PC-9 (cell line): Measurements from ENCODE around the gene CAMTA1. TPM values are rescaled to one million over a fixed set of nuclear protein-coding genes. Genes with fewer than 3 reads are reported as not detected.

Source experiments
- BruUV-seq: library from RNA; stranded (reverse); fragments of 400-500 nt; replicated peaks from 2 replicates; lab custom pipeline; 2021; lab: Mats Ljungman, UMichigan
- CTCF ChIA-PET: fragments of 300-600 bp; sonication (Branson Sonifier 250); formaldehyde crosslinking; loops from one replicate; lab custom pipeline; 2022; ENCODE audit warnings: antibody characterized with exemption; lab: Charles Lee
- POLR2A ChIA-PET: fragments of 300-600 bp; sonication (Branson Sonifier 250); formaldehyde crosslinking; loops from one replicate; lab custom pipeline; 2022; ENCODE audit warnings: antibody characterized with exemption; ENCODE audit not compliant: unreplicated experiment; lab: Charles Lee
- DNase-seq, 2 experiments: peaks; one replicate each; pipeline versions ENCODE4 v3.0.0 to v3.0.0-alpha.2; 2015 to 2022; ENCODE audit warnings: mixed read lengths in 1 of 2
- H2AFZ ChIP-seq: fragments of 200-600 bp; sonication (generic); 2 replicates; pipeline ENCODE4 v1.8.1; 2017; ENCODE audit warnings: antibody characterized with exemption
- H3F3A ChIP-seq: fragments of 200-600 bp; sonication (generic); 2 replicates; pipeline ENCODE4 v1.8.1; 2017; ENCODE audit warnings: antibody characterized with exemption, mild to moderate bottlenecking, low read depth; ENCODE audit not compliant: insufficient read depth
- H3K27ac ChIP-seq: fragments of 200-600 bp; sonication (generic); 2 replicates; pipeline ENCODE4 v1.6.1; 2016; ENCODE audit warnings: mixed run types
- H3K27me3 ChIP-seq: fragments of 200-600 bp; sonication (generic); 2 replicates; pipeline ENCODE4 v1.6.1; 2016; ENCODE audit warnings: low read depth, mixed run types; ENCODE audit not compliant: insufficient read depth
- H3K36me3 ChIP-seq: fragments of 200-600 bp; sonication (generic); 2 replicates; pipeline ENCODE4 v1.6.1; 2016; ENCODE audit warnings: low read depth, mixed run types
- H3K4me1 ChIP-seq: fragments of 200-600 bp; sonication (generic); replicated peaks from 2 replicates; pipeline ENCODE4 v1.6.1; 2016; ENCODE audit warnings: mixed run types; ENCODE audit not compliant: insufficient read depth
- H3K4me2 ChIP-seq: fragments of 200-600 bp; sonication (generic); 2 replicates; pipeline ENCODE4 v1.6.1; 2017; ENCODE audit warnings: mixed run types
- H3K4me3 ChIP-seq: fragments of 200-600 bp; sonication (generic); 2 replicates; pipeline ENCODE4 v1.6.1; 2016; ENCODE audit warnings: mixed run types
- H3K79me2 ChIP-seq: fragments of 200-600 bp; sonication (generic); 2 replicates; pipeline ENCODE4 v1.6.1; 2017; ENCODE audit warnings: low read depth, mixed run types
- H3K9me2 ChIP-seq: fragments of 200-600 bp; sonication (generic); 2 replicates; pipeline ENCODE4 v1.8.1; 2017; ENCODE audit warnings: mild to moderate bottlenecking; ENCODE audit not compliant: insufficient read depth
- H3K9me3 ChIP-seq: fragments of 200-600 bp; sonication (generic); 2 replicates; pipeline ENCODE4 v1.8.1; 2016; ENCODE audit warnings: low read depth; ENCODE audit not compliant: insufficient read depth
- H4K20me1 ChIP-seq: fragments of 200-600 bp; sonication (generic); 2 replicates; pipeline ENCODE4 v1.8.1; 2017; ENCODE audit not compliant: insufficient read depth
- EZH2 ChIP-seq: fragments of 200-600 bp; sonication (generic); IDR thresholded peaks from 2 replicates; pipeline ENCODE4 v1.8.0; 2017; ENCODE audit warnings: antibody characterized with exemption, low read depth
- intact Hi-C: fragments of 100-400 bp; cut with micrococcal nuclease; formaldehyde crosslinking; loops from one replicate; pipeline ENCODE4 v1.10.0; 2022; ENCODE audit not compliant: unreplicated experiment
- total RNA-seq: library from RNA; stranded (reverse); gene quantifications from 2 replicates; pipeline ENCODE4 v1.2.3, GENCODE V29; 2021
- TF ChIP-seq, protein P1 (sequence below): fragments of 200-600 bp; sonication (generic); conservative IDR thresholded peaks from 2 replicates; pipeline ENCODE4 v1.6.1; 2017; ENCODE audit warnings: mixed run types, antibody characterized with exemption, mild to moderate bottlenecking, moderate library complexity

CAMTA1 gene
- total RNA-seq, 1 experiment from 2014 or later, result 72.3 TPM

- H3K27ac ChIP-seq, result no peak overlapping the region
- peaks cover 10% of the 10 kb centered on the region; the same call in 1 of the 2 replicates for H3F3A ChIP-seq
- H4K20me1 ChIP-seq, result no peaks in the 10 kb centered on the region
- no peak overlapping the region for H3K4me2 ChIP-seq
- no peak overlapping the region for H3K4me3 ChIP-seq
- BruUV-seq, result no TSS peak
- ChIA-PET CTCF (no interaction called here), POLR2A (no interaction called here)
- no peaks in the 10 kb centered on the region for H3K79me2 ChIP-seq
- no peak for DNase-seq
- H3K9me2 ChIP-seq, result no peaks in the 10 kb centered on the region
- no peaks in the 10 kb centered on the region for H3K36me3 ChIP-seq
- no peaks in the 10 kb centered on the region for H3K4me1 ChIP-seq
- intact Hi-C loops, result no loop called here
- no peak overlapping the region for H2AFZ ChIP-seq
- no peaks in the 10 kb centered on the region for H3K9me3 ChIP-seq
- no peak for TF ChIP-seq EZH2
- TF ChIP-seq, protein P1, sequence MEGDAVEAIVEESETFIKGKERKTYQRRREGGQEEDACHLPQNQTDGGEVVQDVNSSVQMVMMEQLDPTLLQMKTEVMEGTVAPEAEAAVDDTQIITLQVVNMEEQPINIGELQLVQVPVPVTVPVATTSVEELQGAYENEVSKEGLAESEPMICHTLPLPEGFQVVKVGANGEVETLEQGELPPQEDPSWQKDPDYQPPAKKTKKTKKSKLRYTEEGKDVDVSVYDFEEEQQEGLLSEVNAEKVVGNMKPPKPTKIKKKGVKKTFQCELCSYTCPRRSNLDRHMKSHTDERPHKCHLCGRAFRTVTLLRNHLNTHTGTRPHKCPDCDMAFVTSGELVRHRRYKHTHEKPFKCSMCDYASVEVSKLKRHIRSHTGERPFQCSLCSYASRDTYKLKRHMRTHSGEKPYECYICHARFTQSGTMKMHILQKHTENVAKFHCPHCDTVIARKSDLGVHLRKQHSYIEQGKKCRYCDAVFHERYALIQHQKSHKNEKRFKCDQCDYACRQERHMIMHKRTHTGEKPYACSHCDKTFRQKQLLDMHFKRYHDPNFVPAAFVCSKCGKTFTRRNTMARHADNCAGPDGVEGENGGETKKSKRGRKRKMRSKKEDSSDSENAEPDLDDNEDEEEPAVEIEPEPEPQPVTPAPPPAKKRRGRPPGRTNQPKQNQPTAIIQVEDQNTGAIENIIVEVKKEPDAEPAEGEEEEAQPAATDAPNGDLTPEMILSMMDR, result no peak
- H3K27me3 ChIP-seq, result no peaks in the 10 kb centered on the region
Observed at GRCh38 chr1:7781501-7781900, 996.2 kb downstream of the CAMTA1 start.

GRCh38 chr1:7781923-7782495 is 996.8 kb downstream of the CAMTA1 start:
- CTCF ChIA-PET, result interaction anchor here (0.8 kb wide), 1 partner anchor 29 kb away, joined by 3 read pairs; no protein-coding TSS in a partner anchor
- H3K9me2 ChIP-seq, result no peaks in the 10 kb centered on the region
- H3K4me3 ChIP-seq, result no peak overlapping the region
- no peaks in the 10 kb centered on the region for H3K79me2 ChIP-seq
- DNase-seq, result peak in 1 of 2 experiments; percentile 2
- no peak overlapping the region for H3K4me2 ChIP-seq
- H2AFZ ChIP-seq, result no peak overlapping the region
- no peaks in the 10 kb centered on the region for H4K20me1 ChIP-seq
- H3K27ac ChIP-seq, result no peak overlapping the region
- peaks cover 10% of the 10 kb centered on the region; the same call in 1 of the 2 replicates for H3F3A ChIP-seq
- no peaks in the 10 kb centered on the region for H3K27me3 ChIP-seq
- POLR2A ChIA-PET, result no interaction called here
- TF ChIP-seq, protein P1, result no peak
- TF ChIP-seq EZH2, result no peak
- H3K9me3 ChIP-seq, result no peaks in the 10 kb centered on the region
- intact Hi-C loops, result no loop called here
- H3K4me1 ChIP-seq, result no peaks in the 10 kb centered on the region
- BruUV-seq, result no TSS peak
- H3K36me3 ChIP-seq, result no peaks in the 10 kb centered on the region

- CTCF ChIA-PET, result no interaction called here
- Histone ChIP-seq H3K4me2 (peak overlapping the region; percentile 73), H3K9me2 (no peaks in the 10 kb centered on the region), H3K27ac (0 out of 2 replicates have a peak overlapping the region, but pooled peaks have one; percentile 29), H3F3A (peaks cover 10% of the 10 kb centered on the region; the same call in 1 of the 2 replicates), H2AFZ (peak overlapping the region; percentile 85), H3K4me3 (peak overlapping the region; percentile 58), H3K4me1 (no peaks in the 10 kb centered on the region), H3K36me3 (0 out of 2 replicates have a peak, but pooled peaks cover 3% of the 10 kb centered on the region), H4K20me1 (no peaks in the 10 kb centered on the region), H3K79me2 (no peaks in the 10 kb centered on the region), H3K27me3 (no peaks in the 10 kb centered on the region), H3K9me3 (no peaks in the 10 kb centered on the region)
- DNase-seq, result peak; percentile 37 to 81
- POLR2A ChIA-PET, result interaction anchor here (0.8 kb wide), 1 partner anchor 1771 kb away, joined by 16 read pairs; no protein-coding TSS in a partner anchor
- intact Hi-C loops, result loop anchor here (1.0 kb wide), 1 partner anchor 178 kb away; the partner anchor contains the start of gene PARK7
- TF ChIP-seq, protein P1, result no peak
- TF ChIP-seq EZH2, result no peak
- BruUV-seq, result no TSS peak
Observed at GRCh38 chr1:7783178-7783711, 998.0 kb downstream of the CAMTA1 start.
